NCI-H526 (cell line): ENCODE measurements around the gene CLCN7.
"Not testable (repeated sequence)": the region's sequence is repeated elsewhere in the genome, so short reads cannot be mapped to it uniquely, and the experiment has no call there.

Source experiments
- DNase-seq, 2 experiments: peaks; one replicate each; lab custom pipeline; 2025; lab: John Stamatoyannopoulos, UW

The CLCN7 gene

DNA sequence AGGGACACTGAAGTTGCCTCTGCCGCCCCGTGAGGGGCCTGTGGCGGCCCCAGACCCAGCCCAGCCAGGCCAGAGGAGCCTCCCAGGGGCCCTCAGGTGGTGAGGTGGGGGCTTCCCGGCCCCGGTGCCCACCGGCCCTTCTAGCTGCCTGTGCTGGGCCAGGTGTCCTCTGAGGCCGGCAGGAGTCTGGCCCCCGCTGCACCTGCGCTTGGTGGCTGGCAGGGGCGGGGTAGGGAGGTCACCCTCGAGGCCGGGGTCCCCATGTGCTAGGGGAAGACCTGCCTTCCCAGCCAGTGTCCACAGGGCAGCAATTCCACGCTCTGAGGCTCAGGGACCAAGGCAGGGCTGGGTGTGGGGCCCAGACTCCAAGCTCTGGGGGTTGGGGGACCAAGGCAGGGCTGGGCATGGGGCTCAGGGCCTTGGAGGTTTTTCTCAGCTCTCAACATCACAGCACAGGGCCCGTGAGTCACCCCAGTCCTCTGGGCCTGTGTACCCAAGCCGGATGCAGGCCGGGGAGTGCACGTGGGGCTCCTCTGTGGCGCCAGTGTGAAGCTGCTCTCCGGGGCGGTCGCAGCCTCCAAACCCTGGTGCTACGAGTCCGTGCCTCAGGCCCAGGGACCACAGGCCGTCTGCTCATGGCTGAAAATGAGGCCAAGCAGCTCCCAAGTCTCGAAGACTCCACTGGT, 29.2 kb downstream of the CLCN7 start:
- DNase-seq = no peak

GRCh38 chr16:1444730-1445517, 29.9 kb downstream of the CLCN7 start:
- no peak for DNase-seq

DNA sequence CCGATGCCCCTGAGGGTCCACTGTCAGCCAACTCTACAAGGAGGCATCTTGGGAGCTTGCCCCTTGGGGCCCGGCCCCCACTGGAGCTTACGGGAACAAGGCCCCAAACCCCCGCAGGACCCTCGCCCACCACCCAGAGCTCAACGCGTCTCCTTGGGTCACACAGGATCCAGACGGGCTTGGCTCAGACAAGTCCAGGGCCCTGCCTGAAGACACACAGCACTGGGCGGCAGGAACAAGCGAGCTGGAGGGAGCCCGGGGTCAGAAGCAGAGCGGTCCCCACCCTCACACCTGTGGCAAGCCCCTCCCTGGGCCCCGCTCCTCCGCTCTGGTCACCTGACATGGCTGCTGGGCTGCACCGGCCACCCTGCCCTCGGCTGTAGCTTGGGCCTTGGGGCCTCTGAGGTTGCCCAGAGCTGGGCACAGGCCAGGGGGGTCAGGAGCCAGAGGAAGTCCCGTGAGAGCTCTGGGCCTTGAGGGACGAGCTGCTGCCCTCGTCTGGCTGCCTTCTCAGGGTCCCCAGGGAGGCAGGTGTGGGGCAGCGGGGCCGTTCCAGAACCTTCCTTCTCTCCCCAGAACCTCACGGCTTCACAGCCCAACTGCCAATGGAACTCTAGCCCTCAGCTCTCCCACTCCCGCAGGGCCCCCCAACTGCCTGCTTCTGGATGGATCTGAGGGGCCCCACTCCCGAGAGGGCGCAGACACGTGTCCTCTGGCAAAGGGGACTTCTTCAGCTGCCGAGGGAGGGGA, 30.7 kb downstream of the CLCN7 start, which contains the start of gene CCDC154:
Gene CCDC154, minus strand, starts transcription at position 577 of the 750 bp plus-strand sequence. Its CDS starts 234 bp downstream, at position 343.
- DNase-seq = no peak

DNA sequence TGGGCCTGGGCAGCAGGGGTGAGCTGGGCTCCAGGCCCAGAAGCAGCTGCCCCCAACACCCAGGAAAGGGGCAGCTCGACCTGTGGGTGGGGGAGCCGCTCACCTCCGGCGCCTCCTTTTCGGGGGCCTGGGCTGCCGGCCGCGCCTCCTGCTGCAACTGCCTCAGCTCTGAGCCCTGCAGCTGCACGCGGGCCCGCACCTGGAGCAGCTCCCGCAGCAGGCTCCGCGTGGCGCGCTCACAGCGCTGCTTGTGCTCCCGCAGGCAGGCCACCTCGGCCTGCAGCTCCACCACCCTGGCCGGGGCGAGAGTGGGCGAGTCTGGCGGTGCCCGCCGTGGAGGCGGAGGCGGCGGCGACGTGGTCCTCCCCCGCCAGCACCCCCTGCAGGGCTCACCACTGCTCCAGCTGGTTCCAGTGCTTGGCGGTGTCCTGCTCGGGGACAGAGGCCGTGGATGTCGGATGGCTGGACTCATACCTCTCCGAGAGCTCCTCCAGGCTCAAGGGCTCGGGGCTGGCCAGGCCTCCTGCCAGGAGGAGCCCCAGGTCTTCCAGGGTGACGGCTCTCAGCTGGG, 31.3 kb downstream of the CLCN7 start:
- no peak for DNase-seq

DNA sequence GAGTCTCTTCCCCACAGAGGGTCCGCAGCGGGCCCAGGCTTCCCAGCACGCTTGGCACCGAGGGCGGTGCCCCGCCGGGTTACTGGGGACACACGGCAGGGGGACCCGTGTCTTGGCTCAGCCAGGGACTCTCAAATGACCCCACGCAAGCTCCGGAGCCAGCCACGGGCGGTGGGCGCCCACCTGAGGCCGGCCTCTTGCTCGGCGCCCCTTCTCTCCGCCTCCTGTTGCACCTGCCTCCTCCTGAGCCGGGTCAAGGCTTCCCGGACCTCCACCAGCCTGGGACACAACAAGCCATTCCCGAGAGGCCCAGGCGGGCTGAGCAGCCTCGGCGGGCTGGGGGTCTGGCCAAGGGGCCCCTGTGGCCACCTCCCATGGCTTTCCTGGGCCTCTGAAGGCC, 32.1 kb downstream of the CLCN7 start:
- no peak for DNase-seq

GRCh38 chr16:1441391-1441829, 33.4 kb downstream of the CLCN7 start:
- DNase-seq = no peak

- not testable (repeated sequence) for DNase-seq
Measured at GRCh38 chr16:1439699-1440074, 35.1 kb downstream of the CLCN7 start.

- no peak for DNase-seq
Measured at GRCh38 chr16:1439058-1439698, 35.6 kb downstream of the CLCN7 start.

- DNase-seq = no peak
Measured at GRCh38 chr16:1438229-1439057, 36.4 kb downstream of the CLCN7 start.

GRCh38 chr16:1437606-1438005, 37.2 kb downstream of the CLCN7 start:
- no peak for DNase-seq

DNA sequence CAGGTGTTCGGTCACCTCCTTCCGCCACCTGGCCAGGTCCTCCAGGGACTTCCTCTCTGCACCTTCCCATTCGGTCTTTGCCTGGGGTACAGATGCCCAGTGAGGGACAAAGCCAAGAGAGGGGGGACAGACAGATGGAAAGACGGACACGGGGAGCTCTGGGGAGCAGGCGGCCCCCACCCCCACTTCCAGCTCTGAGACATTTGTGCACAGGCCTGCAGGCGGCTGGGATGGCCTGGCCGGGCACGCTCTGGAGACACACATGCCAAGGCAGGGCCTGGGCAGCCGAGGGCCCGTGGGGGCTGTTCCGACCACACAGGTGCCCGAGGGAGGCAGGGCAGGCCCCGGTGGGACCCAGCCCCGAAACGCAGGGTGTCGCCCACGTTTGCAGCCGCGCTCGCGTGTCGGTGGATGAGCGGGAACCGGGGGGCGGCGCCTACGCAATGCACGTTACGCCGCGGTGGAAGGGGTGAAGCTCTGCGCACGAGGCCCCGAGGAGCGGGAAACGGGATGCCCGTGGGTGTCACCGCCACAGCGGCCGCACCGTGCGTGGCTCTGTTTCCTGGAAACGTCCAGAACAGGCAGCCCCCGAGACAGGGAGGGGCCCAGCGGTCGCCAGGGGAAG, 38.0 kb downstream of the CLCN7 start:
- no peak for DNase-seq

- DNase-seq = no peak
Measured at GRCh38 chr16:1435921-1436697, 38.7 kb downstream of the CLCN7 start.

GRCh38 chr16:1434644-1435592, 39.9 kb downstream of the CLCN7 start:
- no peak for DNase-seq

DNA sequence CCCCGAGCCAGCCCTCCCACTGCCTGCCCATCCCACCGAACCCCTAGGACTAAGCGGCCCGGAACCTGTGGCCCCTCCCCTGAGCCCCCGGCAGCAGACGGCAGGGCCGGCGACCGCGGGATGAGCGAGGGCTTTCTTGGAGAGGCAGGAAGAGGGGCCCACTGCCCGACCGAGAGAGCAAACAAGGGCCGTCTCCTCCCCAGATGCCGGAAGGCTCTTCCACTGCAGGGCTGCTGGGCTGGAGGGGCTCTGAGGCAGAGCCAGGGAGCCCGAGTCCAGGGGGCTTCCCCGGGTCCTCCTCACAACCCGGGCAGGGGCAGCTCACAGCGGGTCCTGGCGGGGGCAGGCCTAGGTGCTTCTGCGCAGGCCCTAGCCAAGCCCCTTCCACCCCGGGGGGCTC, 41.1 kb downstream of the CLCN7 start:
- DNase-seq = no peak

DNA sequence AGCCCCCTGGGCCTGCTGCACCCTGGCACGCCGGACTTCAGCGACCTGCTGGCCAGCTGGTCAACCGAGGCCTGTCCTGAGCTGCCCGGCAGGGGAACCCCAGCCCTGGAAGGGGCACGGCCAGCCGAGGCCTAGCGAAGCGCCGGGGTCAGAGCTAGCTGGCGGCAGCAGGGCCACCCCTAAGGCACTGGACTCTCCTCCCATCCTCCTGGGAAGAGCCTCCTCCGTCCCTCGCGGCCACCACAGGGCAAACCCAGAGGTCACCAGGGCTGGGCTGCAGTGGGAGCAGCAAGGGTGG, 41.6 kb downstream of the CLCN7 start:
- DNase-seq = no peak

GRCh38 chr16:1432388-1433262, 42.2 kb downstream of the CLCN7 start:
- no peak for DNase-seq

DNA sequence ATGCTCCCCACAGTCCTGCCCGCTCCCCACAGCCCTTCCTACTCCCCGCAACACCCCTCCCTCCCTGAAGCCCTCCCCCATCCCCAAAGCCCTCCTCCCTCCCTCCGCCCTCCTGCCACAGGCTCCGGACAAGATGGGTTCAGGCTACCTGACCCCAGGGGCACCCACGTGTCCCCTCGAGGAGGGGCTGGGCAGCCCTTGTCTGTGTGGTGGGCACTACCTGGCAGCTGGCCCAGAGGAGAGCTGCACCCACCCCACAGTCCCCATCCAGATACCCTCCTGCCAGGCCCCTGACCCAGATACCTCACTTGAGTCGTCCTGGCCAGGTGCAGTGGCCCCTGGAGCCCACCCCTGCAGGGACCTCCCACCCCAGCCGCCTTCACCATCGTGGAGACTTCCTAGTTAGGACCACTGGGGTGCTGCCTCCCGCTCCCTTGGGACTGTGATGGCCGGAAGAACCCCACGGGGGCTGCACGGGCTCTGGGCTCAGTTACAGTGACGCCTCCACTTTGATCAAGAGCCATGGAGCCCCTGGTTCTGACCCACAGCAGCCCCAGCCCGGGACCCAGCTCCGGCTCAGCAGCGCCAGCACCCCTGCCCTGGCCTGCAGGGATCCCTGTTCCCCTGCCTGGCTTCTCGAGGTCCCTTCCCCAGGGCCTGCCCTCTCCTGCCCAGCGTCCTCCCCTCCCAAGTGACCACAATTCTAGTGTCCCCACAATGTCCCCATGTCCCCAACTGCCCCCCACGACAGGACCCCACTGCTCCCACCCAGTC, 43.1 kb downstream of the CLCN7 start:
- no peak for DNase-seq
